Stimulated activated naive B cell treated with anti-CD40 and anti-IgM and Interleukin-4, amounts not matched to agents 10 μg/mL and 1 μg/mL and 100 μg/mL, for 72 hours (primary cell): ENCODE results near the gene SHOC1.
"Not testable (repeated sequence)": the region's sequence is repeated elsewhere in the genome, so short reads cannot be mapped to it uniquely, and the experiment has no call there.

Source experiments
- ATAC-seq, 2 donors: fragments of 150-1000 bp; cut with Tn5 transposase; replicated peaks; 2 replicates each; pipeline ENCODE4 v1.10.0; 2021; ENCODE audit warnings: moderate library complexity in 1 of 2
- DNase-seq: peaks from one replicate; pipeline ENCODE4 v3.0.0; 2021
- H3K27ac Mint-ChIP-seq: one replicate; pipeline ENCODE4 v1.8.0; 2022; ENCODE audit warnings: mild to moderate bottlenecking, mixed read lengths
- H3K27me3 Mint-ChIP-seq, 2 donors: one replicate each; pipeline ENCODE4 v1.8.0; 2022; ENCODE audit warnings: mixed read lengths in 2 of 2
- H3K36me3 Mint-ChIP-seq, 2 donors: one replicate each; pipeline ENCODE4 v1.8.0; 2022; ENCODE audit warnings: mixed read lengths in 2 of 2, mild to moderate bottlenecking in 1 of 2
- H3K4me1 Mint-ChIP-seq, 2 donors: one replicate each; pipeline ENCODE4 v1.8.0; 2022; ENCODE audit warnings: mixed read lengths in 2 of 2, mild to moderate bottlenecking in 1 of 2
- H3K4me3 Mint-ChIP-seq, 2 donors: one replicate each; pipeline ENCODE4 v1.8.0; 2022; ENCODE audit warnings: mild to moderate bottlenecking in 2 of 2, mixed read lengths in 2 of 2, moderate library complexity in 1 of 2
- H3K9me3 Mint-ChIP-seq, 2 donors: one replicate each; pipeline ENCODE4 v1.8.0; 2022; ENCODE audit warnings: mixed read lengths in 2 of 2, mild to moderate bottlenecking in 1 of 2

SHOC1 gene

GRCh38 chr9:111819360-111819759, 24.6 kb upstream of the SHOC1 start:
- DNase-seq (no peak), ATAC-seq (no peak)
- no peak overlapping the region for H3K4me3 Mint-ChIP-seq
- peaks cover 0 to 15% of the 10 kb centered on the region in 2 donors for H3K4me1 Mint-ChIP-seq
- H3K9me3 Mint-ChIP-seq = no peaks in the 10 kb centered on the region
- no peaks in the 10 kb centered on the region for H3K27me3 Mint-ChIP-seq
- no peaks in the 10 kb centered on the region for H3K36me3 Mint-ChIP-seq
- no peak overlapping the region for H3K27ac Mint-ChIP-seq

GRCh38 chr9:111815285-111816070, 20.7 kb upstream of the SHOC1 start:
- Mint-ChIP-seq H3K4me1 (peaks cover 6 to 8% of the 10 kb centered on the region in 2 donors), H3K36me3 (no peaks in the 10 kb centered on the region), H3K27ac (no peak overlapping the region), H3K4me3 (no peak overlapping the region), H3K9me3 (no peaks in the 10 kb centered on the region), H3K27me3 (no peaks in the 10 kb centered on the region)
- DNase-seq (no peak), ATAC-seq (no peak)

GRCh38 chr9:111812337-111812736, 17.6 kb upstream of the SHOC1 start:
- DNase-seq = no peak
- H3K27ac Mint-ChIP-seq = no peak overlapping the region
- no peak overlapping the region for H3K4me3 Mint-ChIP-seq
- H3K27me3 Mint-ChIP-seq = no peaks in the 10 kb centered on the region
- peaks cover 6% of the 10 kb centered on the region in 2 donors for H3K4me1 Mint-ChIP-seq
- ATAC-seq = peak; percentile 54 to 55
- no peaks in the 10 kb centered on the region for H3K36me3 Mint-ChIP-seq
- no peaks in the 10 kb centered on the region for H3K9me3 Mint-ChIP-seq

GRCh38 chr9:111810908-111811307, 16.2 kb upstream of the SHOC1 start:
- no peak for DNase-seq
- no peaks in the 10 kb centered on the region for H3K9me3 Mint-ChIP-seq
- H3K27ac Mint-ChIP-seq = no peak overlapping the region
- H3K4me3 Mint-ChIP-seq = no peak overlapping the region
- ATAC-seq = no peak
- peaks cover 6% of the 10 kb centered on the region in 2 donors for H3K4me1 Mint-ChIP-seq
- H3K36me3 Mint-ChIP-seq = no peaks in the 10 kb centered on the region
- no peaks in the 10 kb centered on the region for H3K27me3 Mint-ChIP-seq

- H3K4me1 Mint-ChIP-seq, DNase-seq, H3K27me3 Mint-ChIP-seq, H3K9me3 Mint-ChIP-seq, H3K27ac Mint-ChIP-seq, ATAC-seq, H3K36me3 Mint-ChIP-seq, H3K4me3 Mint-ChIP-seq: not testable (repeated sequence)
Measured at GRCh38 chr9:111810415-111810814, 15.7 kb upstream of the SHOC1 start.

- no peaks in the 10 kb centered on the region for H3K27me3 Mint-ChIP-seq
- no peak overlapping the region for H3K4me3 Mint-ChIP-seq
Measured at GRCh38 chr9:111807197-111807596, 12.5 kb upstream of the SHOC1 start.

GRCh38 chr9:111806259-111806658, 11.5 kb upstream of the SHOC1 start:
- H3K4me3 Mint-ChIP-seq = no peak overlapping the region
- no peaks in the 10 kb centered on the region for H3K9me3 Mint-ChIP-seq
- no peak overlapping the region for H3K27ac Mint-ChIP-seq
- H3K36me3 Mint-ChIP-seq = no peaks in the 10 kb centered on the region
- peaks cover 7 to 16% of the 10 kb centered on the region in 2 donors for H3K4me1 Mint-ChIP-seq
- ATAC-seq = no peak
- no peaks in the 10 kb centered on the region for H3K27me3 Mint-ChIP-seq
- DNase-seq = no peak

More at GRCh38 chr9:111807197-111807596, 12.5 kb upstream of the SHOC1 start:
- Mint-ChIP-seq H3K4me1 (peaks cover 10 to 17% of the 10 kb centered on the region in 2 donors), H3K36me3 (no peaks in the 10 kb centered on the region), H3K9me3 (no peaks in the 10 kb centered on the region), H3K27ac (no peak overlapping the region)
- DNase-seq (no peak), ATAC-seq (no peak)

GRCh38 chr9:111805830-111806241, 11.1 kb upstream of the SHOC1 start:
- no peak for ATAC-seq
- Mint-ChIP-seq H3K9me3 (no peaks in the 10 kb centered on the region), H3K4me3 (no peak overlapping the region), H3K27ac (no peak overlapping the region), H3K27me3 (no peaks in the 10 kb centered on the region), H3K36me3 (no peaks in the 10 kb centered on the region), H3K4me1 (peaks cover 7 to 16% of the 10 kb centered on the region in 2 donors)
- DNase-seq = no peak

- H3K9me3 Mint-ChIP-seq = no peaks in the 10 kb centered on the region
- H3K4me3 Mint-ChIP-seq = no peak overlapping the region
- no peaks in the 10 kb centered on the region for H3K27me3 Mint-ChIP-seq
- no peak overlapping the region for H3K27ac Mint-ChIP-seq
- peaks cover 7 to 16% of the 10 kb centered on the region in 2 donors for H3K4me1 Mint-ChIP-seq
- H3K36me3 Mint-ChIP-seq = no peaks in the 10 kb centered on the region
- no peak for DNase-seq
- ATAC-seq = no peak
Measured at GRCh38 chr9:111805262-111805661, 10.5 kb upstream of the SHOC1 start.

- Mint-ChIP-seq H3K27ac (no peak overlapping the region), H3K4me3 (no peak overlapping the region), H3K4me1 (peaks cover 7 to 16% of the 10 kb centered on the region in 2 donors), H3K9me3 (no peaks in the 10 kb centered on the region), H3K27me3 (no peaks in the 10 kb centered on the region), H3K36me3 (no peaks in the 10 kb centered on the region)
- peak; percentile 72 to 75 for ATAC-seq
- DNase-seq = no peak
Measured at GRCh38 chr9:111804636-111805035, 9.9 kb upstream of the SHOC1 start.

GRCh38 chr9:111803924-111804323, 9.2 kb upstream of the SHOC1 start:
- Mint-ChIP-seq H3K4me1 (peaks cover 7 to 16% of the 10 kb centered on the region in 2 donors), H3K27ac (no peak overlapping the region), H3K4me3 (no peak overlapping the region), H3K9me3 (no peaks in the 10 kb centered on the region), H3K36me3 (no peaks in the 10 kb centered on the region), H3K27me3 (no peaks in the 10 kb centered on the region)
- ATAC-seq (peak; percentile 44 to 69), DNase-seq (no peak)

GRCh38 chr9:111799915-111800526, 5.3 kb upstream of the SHOC1 start:
- H3K9me3 Mint-ChIP-seq = no peaks in the 10 kb centered on the region
- H3K4me1 Mint-ChIP-seq = peaks cover 7 to 15% of the 10 kb centered on the region in 2 donors
- H3K27me3 Mint-ChIP-seq = no peaks in the 10 kb centered on the region
- ATAC-seq = no peak
- no peak overlapping the region for H3K4me3 Mint-ChIP-seq
- no peak overlapping the region for H3K27ac Mint-ChIP-seq
- H3K36me3 Mint-ChIP-seq = no peaks in the 10 kb centered on the region
- no peak for DNase-seq

GRCh38 chr9:111799506-111799905, 4.8 kb upstream of the SHOC1 start:
- H3K9me3 Mint-ChIP-seq = no peaks in the 10 kb centered on the region
- ATAC-seq (no peak), DNase-seq (no peak)
- no peak overlapping the region for H3K27ac Mint-ChIP-seq
- H3K27me3 Mint-ChIP-seq = no peaks in the 10 kb centered on the region
- no peak overlapping the region for H3K4me3 Mint-ChIP-seq
- H3K36me3 Mint-ChIP-seq = peaks cover 4 to 5% of the 10 kb centered on the region in 2 donors
- peaks cover 6 to 9% of the 10 kb centered on the region in 2 donors for H3K4me1 Mint-ChIP-seq

GRCh38 chr9:111798786-111799185, 4.0 kb upstream of the SHOC1 start:
- H3K4me1 Mint-ChIP-seq = peaks cover 0 to 2% of the 10 kb centered on the region in 2 donors
- DNase-seq = no peak
- no peaks in the 10 kb centered on the region for H3K27me3 Mint-ChIP-seq
- no peak overlapping the region for H3K4me3 Mint-ChIP-seq
- no peaks in the 10 kb centered on the region for H3K9me3 Mint-ChIP-seq
- ATAC-seq = no peak
- H3K27ac Mint-ChIP-seq = no peak overlapping the region
- H3K36me3 Mint-ChIP-seq = peaks cover 4 to 5% of the 10 kb centered on the region in 2 donors

- Mint-ChIP-seq H3K4me1 (no peaks in the 10 kb centered on the region), H3K27ac (no peak overlapping the region)
Measured at GRCh38 chr9:111795557-111795839, 761 bp upstream of the SHOC1 start.

More at GRCh38 chr9:111795557-111795839, 761 bp upstream of the SHOC1 start:
- Mint-ChIP-seq H3K9me3 (no peaks in the 10 kb centered on the region), H3K36me3 (peaks cover 4 to 5% of the 10 kb centered on the region in 2 donors), H3K27me3 (no peaks in the 10 kb centered on the region), H3K4me3 (no peak overlapping the region)
- ATAC-seq (no peak), DNase-seq (no peak)
